Measurements from ENCODE around the gene PEAR1. TPM values are rescaled to one million over a fixed set of nuclear protein-coding genes. Genes with fewer than 3 reads are reported as not detected.

Gene PEAR1
- polyA plus RNA-seq, 1 experiment = 14.9 TPM

DNA sequence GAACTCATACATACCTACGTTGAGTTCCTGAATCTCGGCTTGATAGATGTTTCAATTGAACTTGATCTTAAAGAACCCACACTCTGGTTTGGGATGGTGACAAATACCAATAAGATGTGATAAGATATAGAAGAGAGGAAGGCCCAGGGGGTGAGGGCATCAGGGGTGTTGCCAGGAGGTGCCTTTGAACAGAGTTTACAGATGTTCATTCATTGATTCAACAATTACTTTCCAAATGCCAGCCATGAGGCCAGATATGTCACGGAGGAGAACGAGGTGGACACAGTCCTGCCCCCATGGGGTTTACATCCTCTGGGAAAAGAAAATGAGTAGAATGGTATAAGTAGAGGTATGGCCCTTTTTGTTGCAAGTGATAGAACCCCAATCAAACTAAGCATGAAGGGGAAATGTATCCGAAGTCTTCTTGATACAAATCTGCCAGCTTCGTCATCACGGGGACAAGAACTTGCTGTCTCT lies 27.6 kb downstream of the PEAR1 start:
- no peak overlapping the region for H3K4me3 ChIP-seq (ENCODE audit: low read depth, low read length)
- TF ChIP-seq, protein P1, sequence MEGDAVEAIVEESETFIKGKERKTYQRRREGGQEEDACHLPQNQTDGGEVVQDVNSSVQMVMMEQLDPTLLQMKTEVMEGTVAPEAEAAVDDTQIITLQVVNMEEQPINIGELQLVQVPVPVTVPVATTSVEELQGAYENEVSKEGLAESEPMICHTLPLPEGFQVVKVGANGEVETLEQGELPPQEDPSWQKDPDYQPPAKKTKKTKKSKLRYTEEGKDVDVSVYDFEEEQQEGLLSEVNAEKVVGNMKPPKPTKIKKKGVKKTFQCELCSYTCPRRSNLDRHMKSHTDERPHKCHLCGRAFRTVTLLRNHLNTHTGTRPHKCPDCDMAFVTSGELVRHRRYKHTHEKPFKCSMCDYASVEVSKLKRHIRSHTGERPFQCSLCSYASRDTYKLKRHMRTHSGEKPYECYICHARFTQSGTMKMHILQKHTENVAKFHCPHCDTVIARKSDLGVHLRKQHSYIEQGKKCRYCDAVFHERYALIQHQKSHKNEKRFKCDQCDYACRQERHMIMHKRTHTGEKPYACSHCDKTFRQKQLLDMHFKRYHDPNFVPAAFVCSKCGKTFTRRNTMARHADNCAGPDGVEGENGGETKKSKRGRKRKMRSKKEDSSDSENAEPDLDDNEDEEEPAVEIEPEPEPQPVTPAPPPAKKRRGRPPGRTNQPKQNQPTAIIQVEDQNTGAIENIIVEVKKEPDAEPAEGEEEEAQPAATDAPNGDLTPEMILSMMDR (IDR thresholded peaks at IDR 0.05; ENCODE audit: low read depth, low read length) = no peak
- peaks cover 47% of the 10 kb centered on the region for H3K27me3 ChIP-seq (ENCODE audit: control insufficient read depth, insufficient read depth, low read length)
- no peak for DNase-seq (ENCODE audit: low read depth, low spot score)
- ChIA-PET CTCF (interaction anchor here (0.6 to 4.2 kb wide), 6 partner anchors 10 to 232 kb away, joined by 3 to 62 read pairs (median 6); partner anchors contain the start of gene PEAR1), POLR2A (no interaction called here)
- no peaks in the 10 kb centered on the region; the same call in 1 of the 2 replicates for H3K9me3 ChIP-seq (ENCODE audit: control insufficient read depth, insufficient read depth, low read length)
- no peak overlapping the region for H3K27ac ChIP-seq (ENCODE audit: low read depth, low read length)

DNA sequence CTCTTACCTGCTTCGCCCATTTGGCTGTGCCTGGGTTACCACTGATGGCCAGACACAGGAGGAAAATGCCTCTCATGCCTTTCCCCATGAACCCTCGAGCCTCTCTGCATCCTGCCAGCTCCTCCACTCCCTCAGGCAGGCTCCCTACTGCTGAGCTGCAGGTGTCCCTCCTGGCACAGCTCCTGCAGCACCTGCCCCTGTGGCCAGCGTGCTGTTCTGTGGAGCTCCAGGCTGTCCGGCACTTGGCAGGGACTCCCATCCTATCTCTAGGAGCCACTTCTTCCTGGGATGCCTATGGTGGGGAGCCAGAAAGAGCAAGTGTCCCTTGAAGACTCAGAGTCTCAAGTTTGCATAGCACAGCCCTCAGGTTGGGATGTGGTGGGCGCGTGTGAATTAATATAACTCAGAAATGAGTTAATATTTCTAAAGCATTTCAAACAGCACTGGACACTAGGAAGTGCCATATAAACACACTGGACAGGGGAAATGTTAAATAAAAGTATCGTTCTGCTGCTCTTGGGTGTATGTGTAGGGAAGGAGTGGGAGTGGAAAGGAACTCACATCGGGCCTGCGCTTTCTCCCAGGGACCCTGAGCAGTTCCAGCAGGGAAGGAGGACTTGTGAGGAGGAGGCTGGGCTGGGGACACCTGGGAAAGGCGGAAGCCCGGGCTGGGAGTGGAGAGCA lies 29.6 kb downstream of the PEAR1 start:
- TF ChIP-seq, protein P1 (IDR thresholded peaks at IDR 0.05; ENCODE audit: low read depth, low read length) = no peak
- Histone ChIP-seq H3K27me3 (ENCODE audit: control insufficient read depth, insufficient read depth, low read length) (peaks cover 56% of the 10 kb centered on the region), H3K9me3 (ENCODE audit: control insufficient read depth, insufficient read depth, low read length) (no peaks in the 10 kb centered on the region; the same call in 1 of the 2 replicates), H3K4me3 (ENCODE audit: low read depth, low read length) (peak overlapping the region; percentile 17), H3K27ac (ENCODE audit: low read depth, low read length) (no peak overlapping the region)
- ChIA-PET CTCF (interaction anchor here (2.7 to 4.2 kb wide), 3 partner anchors 31 to 85 kb away, joined by 7 to 62 read pairs (median 8); partner anchors contain the start of gene PEAR1), POLR2A (no interaction called here)
- no peak for DNase-seq (ENCODE audit: low read depth, low spot score)

DNA sequence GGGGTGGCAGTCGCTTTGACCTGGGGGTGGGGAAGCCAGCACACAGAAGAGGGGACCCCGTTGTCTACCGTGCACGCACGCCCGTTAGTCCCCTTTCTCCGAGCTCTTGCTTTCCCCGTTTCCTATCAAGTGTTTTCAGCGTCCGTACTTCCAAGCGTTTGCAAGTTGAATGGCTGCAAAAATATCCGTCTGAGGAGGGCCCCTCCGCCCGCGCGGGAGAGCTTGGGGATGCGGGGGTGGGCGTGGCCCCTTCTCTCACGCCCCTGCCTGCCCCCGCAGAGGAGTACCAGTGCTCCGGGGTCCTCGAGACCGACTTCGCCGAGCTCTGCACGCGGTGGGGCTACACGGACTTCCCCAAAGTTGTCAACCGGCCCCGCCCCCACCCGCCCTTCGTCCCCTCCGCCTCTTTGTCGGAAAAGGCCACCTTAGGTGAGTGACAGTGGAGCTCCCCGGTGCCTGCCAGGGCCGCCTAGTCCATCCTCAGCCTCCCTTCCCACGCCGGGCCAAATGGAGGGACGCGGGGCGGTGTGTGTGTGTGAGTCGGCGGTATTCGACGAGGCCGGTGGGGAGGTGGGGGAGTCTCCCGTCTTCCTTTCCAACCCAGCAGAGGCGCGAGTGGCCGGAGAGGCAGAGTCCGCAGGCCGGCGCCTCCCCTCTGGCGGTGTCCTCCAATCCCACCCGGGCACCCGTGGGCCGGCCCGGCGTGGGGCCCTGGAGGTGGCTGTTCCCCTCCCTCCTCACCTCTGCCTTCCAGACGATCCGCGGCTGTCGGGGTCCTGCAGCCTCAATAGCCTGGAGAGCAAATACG lies 30.4 kb downstream of the PEAR1 start:
- H3K27ac ChIP-seq (ENCODE audit: low read depth, low read length) = no peak overlapping the region
- peaks cover 59% of the 10 kb centered on the region for H3K27me3 ChIP-seq (ENCODE audit: control insufficient read depth, insufficient read depth, low read length)
- H3K9me3 ChIP-seq (ENCODE audit: control insufficient read depth, insufficient read depth, low read length) = no peaks in the 10 kb centered on the region
- CTCF ChIA-PET = interaction anchor here (0.7 to 3.2 kb wide), 5 partner anchors 32 to 235 kb away, joined by 3 to 8 read pairs (median 3); no protein-coding TSS in a partner anchor
- POLR2A ChIA-PET = no interaction called here
- peak overlapping the region; percentile 17 for H3K4me3 ChIP-seq (ENCODE audit: low read depth, low read length)
- no peak for DNase-seq (ENCODE audit: low read depth, low spot score)
- TF ChIP-seq, protein P1 (IDR thresholded peaks at IDR 0.05; ENCODE audit: low read depth, low read length) = no peak

DNA sequence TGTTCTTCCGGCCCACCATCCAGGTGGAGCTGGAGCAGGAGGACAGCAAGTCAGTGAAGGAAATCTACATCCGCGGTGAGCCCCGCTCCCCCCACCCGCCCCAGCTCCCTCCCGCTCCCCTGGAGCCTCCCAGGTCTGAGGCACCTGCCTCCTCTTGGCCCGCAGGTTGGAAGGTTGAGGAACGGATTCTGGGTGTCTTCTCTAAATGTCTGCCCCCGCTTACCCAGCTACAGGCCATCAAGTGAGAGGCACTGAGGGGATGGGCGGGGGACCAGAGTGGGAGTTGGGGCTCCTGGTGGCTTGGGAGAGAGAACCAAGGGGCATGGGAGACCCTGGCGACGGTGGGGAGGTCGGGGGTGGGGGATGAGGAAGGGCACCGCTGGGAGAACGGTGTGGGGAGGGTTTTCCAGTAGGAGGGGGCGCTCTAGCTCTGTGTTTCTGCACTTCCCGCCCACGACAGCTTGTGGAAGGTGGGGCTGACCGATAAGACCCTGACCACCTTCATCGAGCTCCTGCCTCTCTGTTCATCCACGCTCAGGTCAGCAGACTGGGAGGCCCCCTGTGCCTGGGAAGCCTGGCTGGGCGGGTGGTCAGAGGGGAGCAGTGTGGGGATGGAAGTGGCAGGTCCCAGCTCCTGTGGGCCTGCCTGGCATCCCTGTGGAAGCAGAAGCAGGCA lies 31.1 kb downstream of the PEAR1 start:
- H3K9me3 ChIP-seq (ENCODE audit: control insufficient read depth, insufficient read depth, low read length) = no peaks in the 10 kb centered on the region
- H3K27me3 ChIP-seq (ENCODE audit: control insufficient read depth, insufficient read depth, low read length) = peaks cover 66% of the 10 kb centered on the region

More for the DNA sequence above, 31.1 kb downstream of the PEAR1 start:
- H3K27ac ChIP-seq (ENCODE audit: low read depth, low read length) = peak overlapping the region; percentile 21
- CTCF ChIA-PET = interaction anchor here (0.7 to 3.2 kb wide), 8 partner anchors 14 to 235 kb away, joined by 3 to 8 read pairs (median 3); partner anchors contain the start of gene PEAR1
- no peak for DNase-seq (ENCODE audit: low read depth, low spot score)
- POLR2A ChIA-PET = no interaction called here
- H3K4me3 ChIP-seq (ENCODE audit: low read depth, low read length) = no peak overlapping the region
- TF ChIP-seq, protein P1 (IDR thresholded peaks at IDR 0.05; ENCODE audit: low read depth, low read length) = no peak

Measured in AG04450 (cell line).